Endothelial cell of umbilical vein (primary cell): ENCODE measurements around the gene GUF1. TPM values are rescaled to one million over a fixed set of nuclear protein-coding genes. Genes with fewer than 3 reads are reported as not detected.

Experiments
- BruUV-seq: library from RNA; stranded (reverse); fragments of 400-500 nt; replicated peaks from 2 replicates; lab custom pipeline; 2021; lab: Mats Ljungman, UMichigan
- CTCF ChIA-PET: fragments of 300-600, 350-600 bp; sonication (Branson Sonifier 250); formaldehyde crosslinking; loops from one replicate; lab custom pipeline; 2021; ENCODE audit warnings: antibody characterized with exemption, inconsistent platforms; lab: Charles Lee
- POLR2A ChIA-PET: fragments of 300-600, 350-600 bp; sonication (Branson Sonifier 250); formaldehyde crosslinking; loops from one replicate; lab custom pipeline; 2021; ENCODE audit warnings: antibody characterized with exemption, inconsistent platforms; lab: Charles Lee
- DNase-seq: peaks from one replicate; pipeline ENCODE4 v3.0.0-alpha.2; 2011; ENCODE audit warnings: low read depth, low spot score
- FAIRE-seq: peaks from 2 replicates; lab custom pipeline; 2011; peaks lifted over from hg19 to GRCh38; lab: Jason Lieb, UNC
- H2AFZ ChIP-seq: 2 replicates; pipeline ENCODE4 v1.6.0; 2012; ENCODE audit warnings: low read depth, low read length, control low read depth, inconsistent platforms
- H3K27ac ChIP-seq: 2 replicates; pipeline ENCODE4 v1.5.1; 2011; ENCODE audit warnings: low read depth, mild to moderate bottlenecking, control low read depth, low read length, moderate library complexity; ENCODE audit not compliant: insufficient read depth
- H3K27me3 ChIP-seq, 2 experiments: 2 replicates each; pipeline versions ENCODE4 v1.6.0 to v1.6.1; 2011; ENCODE audit warnings: low read length in 2 of 2, mixed read lengths in 1 of 2; ENCODE audit not compliant: control insufficient read depth in 2 of 2, insufficient read depth in 2 of 2
- H3K36me3 ChIP-seq, 2 experiments: 2 replicates in 1 of 2; 3 replicates in 1 of 2; pipeline ENCODE4 v1.5.1; 2011; ENCODE audit warnings: low read length in 2 of 2, mild to moderate bottlenecking in 1 of 2, moderate library complexity in 1 of 2; ENCODE audit not compliant: control insufficient read depth in 2 of 2, insufficient read depth in 2 of 2; ENCODE audit errors: extremely low read depth in 1 of 2
- H3K4me1 ChIP-seq: 3 replicates; pipeline ENCODE4 v1.5.1; 2011; ENCODE audit warnings: mild to moderate bottlenecking, low read length; ENCODE audit not compliant: control insufficient read depth, insufficient read depth; ENCODE audit errors: extremely low read depth
- H3K4me2 ChIP-seq: 2 replicates; pipeline ENCODE4 v1.6.1; 2011; ENCODE audit warnings: low read length, control low read depth, mixed read lengths; ENCODE audit not compliant: insufficient read depth
- H3K4me3 ChIP-seq, 3 experiments: fragments of 200-600 bp in 1 of 3; sonication (generic), shearing (Covaris generic) in 1 of 3; replicated peaks in 1 of 3; 2 replicates each; pipeline ENCODE4 v1.5.1; 2011 to 2016; ENCODE audit warnings: control low read depth in 3 of 3, low read length in 3 of 3, mild to moderate bottlenecking in 2 of 3, inconsistent platforms in 1 of 3, low read depth in 1 of 3, moderate library complexity in 1 of 3; ENCODE audit not compliant: insufficient read depth in 1 of 3
- H3K79me2 ChIP-seq: 2 replicates; pipeline ENCODE4 v1.6.0; 2012; ENCODE audit warnings: low read length, inconsistent platforms; ENCODE audit not compliant: control insufficient read depth, insufficient read depth
- H3K9ac ChIP-seq: replicated peaks from 2 replicates; pipeline ENCODE3; 2011; ENCODE audit warnings: low read length, control low read depth; ENCODE audit not compliant: insufficient read depth; ENCODE audit errors: extremely low read depth
- H3K9me1 ChIP-seq: replicated peaks from 3 replicates; pipeline ENCODE4 v1.6.0; 2011; ENCODE audit warnings: mild to moderate bottlenecking, low read length; ENCODE audit not compliant: control insufficient read depth, insufficient read depth; ENCODE audit errors: extremely low read depth
- H3K9me3 ChIP-seq: replicated peaks from 2 replicates; pipeline ENCODE4 v1.5.1; 2012; ENCODE audit warnings: low read length, inconsistent platforms; ENCODE audit not compliant: control insufficient read depth, insufficient read depth
- H4K20me1 ChIP-seq: replicated peaks from 2 replicates; pipeline ENCODE3; 2011; ENCODE audit warnings: mild to moderate bottlenecking, low read length; ENCODE audit not compliant: control insufficient read depth, insufficient read depth; ENCODE audit errors: extremely low read depth
- CTCF ChIP-seq, 2 donors: IDR thresholded peaks; 1 replicate in 1 of 2; 2 replicates in 1 of 2; pipeline ENCODE4 v1.5.1; 2011; ENCODE audit warnings: low read length in 2 of 2, mild to moderate bottlenecking in 2 of 2, moderate library complexity in 2 of 2, control low read depth in 1 of 2, inconsistent platforms in 1 of 2, low read depth in 1 of 2; ENCODE audit not compliant: insufficient read depth in 1 of 2; ENCODE audit errors: extremely low read depth in 1 of 2
- EZH2 ChIP-seq: IDR thresholded peaks from 2 replicates; pipeline ENCODE4 v1.6.1; 2012; ENCODE audit warnings: borderline replicate concordance, low read depth, mild to moderate bottlenecking, moderate library complexity, low read length, inconsistent platforms; ENCODE audit not compliant: severe bottlenecking
- FOS ChIP-seq: IDR thresholded peaks from 2 replicates; pipeline ENCODE4 v1.6.1; 2011; ENCODE audit warnings: mild to moderate bottlenecking, low read length, moderate library complexity, borderline replicate concordance; ENCODE audit not compliant: insufficient read depth
- GATA2 ChIP-seq: IDR thresholded peaks from 2 replicates; pipeline ENCODE4 v1.7.0; 2011; ENCODE audit warnings: low read depth, mild to moderate bottlenecking, moderate library complexity, mixed read lengths, low read length; ENCODE audit not compliant: insufficient read length, insufficient read depth
- JUN ChIP-seq: IDR thresholded peaks from 2 replicates; pipeline ENCODE4 v1.6.1; 2011; ENCODE audit warnings: borderline replicate concordance, low read depth; ENCODE audit not compliant: insufficient read length, insufficient read depth
- MAX ChIP-seq: IDR thresholded peaks from 2 replicates; pipeline ENCODE4 v1.6.1; 2011; ENCODE audit not compliant: insufficient read depth, insufficient read length
- MYC ChIP-seq: IDR thresholded peaks from one replicate; pipeline ENCODE4 v1.6.1; 2011; ENCODE audit warnings: mild to moderate bottlenecking, low read depth, low read length
- POLR2A ChIP-seq: IDR thresholded peaks from 2 replicates; pipeline ENCODE4 v1.6.1; 2012; ENCODE audit warnings: low read depth, mild to moderate bottlenecking, control low read depth, low read length
- POLR2AphosphoS5 ChIP-seq: IDR thresholded peaks from 2 replicates; pipeline ENCODE4 v1.6.1; 2012; ENCODE audit warnings: low read depth, mild to moderate bottlenecking, control low read depth, low read length, moderate library complexity; ENCODE audit not compliant: insufficient read depth
- dilution Hi-C: fragments of 300-500 bp; cut with MboI; formaldehyde crosslinking; loops from one replicate; pipeline ENCODE4 v1.15.0; 2019; ENCODE audit warnings: low sequenced_read_pairs; ENCODE audit not compliant: extremely low pct_ligation_motif_present
- intact Hi-C: fragments of 100-400 bp; cut with micrococcal nuclease; formaldehyde crosslinking; loops from one replicate; pipeline ENCODE4 v1.10.0; 2022
- polyA plus RNA-seq, 4 experiments: library from polyadenylated mRNA; depleted of rRNA in 3 of 4; stranded (reverse) in 3 of 4; unstranded in 1 of 4; fragments of >200 nt; gene quantifications; 2 replicates each; pipeline versions ENCODE4 v1.2.1 to v1.2.3, GENCODE V29; 2011 to 2012; ENCODE audit warnings: missing spikeins in 1 of 4
- total RNA-seq: library from RNA; stranded (reverse); gene quantifications from 2 replicates; pipeline ENCODE4 v1.2.3, GENCODE V29; 2021

Gene GUF1
- total and polyA plus RNA-seq, 2 donors (not counting 3 experiments of a cell fraction or from before 2014, with no cell fraction given), result 5.4 to 19.9 TPM

DNA sequence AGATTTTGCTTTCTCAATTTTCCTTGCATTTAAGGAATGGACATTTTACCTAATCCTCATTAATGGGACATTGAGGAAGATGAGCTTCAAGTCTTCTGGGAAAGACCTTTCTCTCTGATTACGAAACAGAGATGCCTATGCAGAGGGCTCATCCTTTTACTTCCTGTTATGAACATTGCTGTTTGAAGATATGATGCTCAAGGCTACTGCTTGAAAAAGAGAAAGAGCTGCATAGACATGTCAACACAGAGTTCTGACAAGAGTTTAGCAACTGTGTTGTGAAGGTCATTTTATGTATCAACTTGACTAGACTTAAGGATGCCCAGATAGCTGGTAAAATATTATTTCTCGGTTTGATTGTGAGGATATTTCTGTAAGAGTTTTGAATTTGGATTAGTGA lies 62.0 kb downstream of the GUF1 start:
- Histone ChIP-seq H3K4me2 (no peak overlapping the region), H2AFZ (no peak overlapping the region), H3K9me3 (no peaks in the 10 kb centered on the region), H4K20me1 (no peaks in the 10 kb centered on the region), H3K9me1 (no peaks in the 10 kb centered on the region), H3K4me1 (no peaks in the 10 kb centered on the region), H3K4me3 (no peak overlapping the region), H3K36me3 (no peaks in the 10 kb centered on the region), H3K27ac (no peak overlapping the region), H3K9ac (no peak overlapping the region), H3K79me2 (no peaks in the 10 kb centered on the region), H3K27me3 (peaks cover 0 to 2% of the 10 kb centered on the region in 2 experiments)
- ChIA-PET POLR2A (no interaction called here), CTCF (no interaction called here)
- DNase-seq (no peak), FAIRE-seq (no peak)
- intact Hi-C loops (no loop called here), dilution Hi-C loops (no loop called here)
- TF ChIP-seq MAX, result no peak
- TF ChIP-seq CTCF (IDR thresholded peaks at IDR 0.05; ENCODE audit: extremely low read depth in 1 of 2, insufficient read depth in 1 of 2, low read depth in 1 of 2, low read length in 2 of 2), result no peak
- TF ChIP-seq JUN, result no peak
- TF ChIP-seq EZH2, result no peak
- no peak for TF ChIP-seq GATA2
- TF ChIP-seq POLR2A, result no peak
- TF ChIP-seq POLR2AphosphoS5, result no peak
- no peak for TF ChIP-seq FOS
- no peak for TF ChIP-seq MYC
- no TSS peak for BruUV-seq

Other genes with a start within 250 kb of the GUF1 start
- gene KCTD8, start 229.6 kb upstream of the GUF1 start, total RNA-seq, result 0.80 and 0.88 TPM in 2 replicates
- 0.36 and 0.60 TPM in 2 replicates for gene KCTD8, start 229.6 kb upstream of the GUF1 start, polyA plus RNA-seq
- not detected in 2 replicates for gene YIPF7, start 26.8 kb upstream of the GUF1 start, total RNA-seq
- not detected in 2 replicates for gene YIPF7, start 26.8 kb upstream of the GUF1 start, polyA plus RNA-seq
- gene GNPDA2, start 48.1 kb downstream of the GUF1 start, total RNA-seq, result 14.7 TPM in 2 replicates
- 6.1 and 7.6 TPM in 2 replicates for gene GNPDA2, start 48.1 kb downstream of the GUF1 start, polyA plus RNA-seq